NCI-H2081 (cell line): ENCODE measurements around the gene ARMH4.

ENCODE experiments used
- DNase-seq, 2 experiments: peaks; one replicate each; lab custom pipeline; 2025; lab: John Stamatoyannopoulos, UW

ARMH4 gene

GRCh38 chr14:57962325-57963035 lies 189.5 kb downstream of the ARMH4 start:
- DNase-seq, result no peak

- DNase-seq, result no peak
Observed at GRCh38 chr14:57961786-57962060, 190.3 kb downstream of the ARMH4 start.

GRCh38 chr14:57960946-57961785 lies 190.8 kb downstream of the ARMH4 start:
- no peak for DNase-seq

- DNase-seq, result no peak
Observed at GRCh38 chr14:57957441-57957840, 194.6 kb downstream of the ARMH4 start.
